ENCODE measurements around the gene ABHD10.

Gene ABHD10

GRCh38 chr3:111978583-111979433 is at the start of gene ABHD10:
Gene ABHD10 (plus strand): TSS chr3:111979026. CDS start chr3:111979062, 36 bp downstream.
- DNase-seq (ENCODE audit: low read depth): peak; percentile 95

DNA sequence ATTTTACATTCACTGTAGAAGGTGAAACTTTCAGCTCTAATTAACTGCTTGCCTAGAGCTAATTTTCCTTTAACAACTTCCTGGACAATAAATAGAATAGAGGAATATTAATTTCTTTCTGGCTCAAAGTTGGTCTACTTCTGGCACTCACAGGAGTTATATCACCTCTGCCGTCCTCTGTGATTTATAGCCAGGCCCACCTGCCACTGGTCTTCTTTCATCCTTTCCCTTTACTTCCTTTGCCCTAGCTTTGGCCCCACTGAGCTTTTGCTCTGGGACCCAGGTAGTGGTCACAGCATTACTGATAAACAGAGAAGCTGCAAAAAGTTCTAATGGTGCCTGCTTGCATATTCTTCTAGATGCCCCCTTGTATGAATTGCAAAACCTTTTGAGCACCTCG is 49.3 kb upstream of the ABHD10 start:
- no peak for DNase-seq (ENCODE audit: low read depth)

DNA sequence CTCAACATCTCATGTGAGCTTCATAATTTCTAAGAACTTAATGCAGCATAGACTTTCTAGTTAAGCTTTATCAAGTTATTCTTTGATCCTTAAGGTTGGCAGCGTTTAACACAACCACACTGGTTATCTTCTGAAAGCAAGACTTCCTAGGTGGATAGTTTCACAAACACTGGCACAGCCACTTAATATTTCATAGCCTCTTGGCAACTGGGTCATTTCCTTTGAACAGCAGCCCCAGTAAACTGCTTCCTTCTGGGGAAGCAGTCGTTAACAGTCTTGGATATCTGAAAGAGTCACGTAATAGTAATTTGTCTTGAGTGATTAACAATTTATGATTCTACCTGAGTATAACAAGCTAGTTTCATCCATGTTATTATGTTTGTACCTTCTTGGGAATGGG is 45.9 kb upstream of the ABHD10 start:
- no peak for DNase-seq (ENCODE audit: low read depth)

GRCh38 chr3:111936191-111936841 is 42.5 kb upstream of the ABHD10 start:
- DNase-seq (ENCODE audit: low read depth): no peak

DNA sequence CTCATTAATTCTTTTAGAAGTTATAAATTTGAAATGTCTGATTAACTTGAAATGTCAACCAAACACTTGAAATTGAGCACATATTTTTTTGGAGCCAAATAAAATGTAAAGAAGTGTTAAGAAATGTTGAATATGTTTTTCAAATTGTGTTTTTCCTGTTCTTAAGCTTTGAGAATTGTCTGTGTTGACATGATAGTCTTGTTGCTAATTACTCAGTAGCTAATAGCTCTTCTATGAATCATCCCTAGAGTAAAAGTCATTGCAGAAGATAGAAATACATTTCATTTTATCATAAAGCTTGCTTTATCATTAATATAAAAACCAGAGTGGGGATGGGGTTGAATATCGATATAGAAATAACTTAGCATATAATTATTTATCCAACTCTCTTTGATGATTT is 41.9 kb upstream of the ABHD10 start:
- no peak for DNase-seq (ENCODE audit: low read depth)

DNA sequence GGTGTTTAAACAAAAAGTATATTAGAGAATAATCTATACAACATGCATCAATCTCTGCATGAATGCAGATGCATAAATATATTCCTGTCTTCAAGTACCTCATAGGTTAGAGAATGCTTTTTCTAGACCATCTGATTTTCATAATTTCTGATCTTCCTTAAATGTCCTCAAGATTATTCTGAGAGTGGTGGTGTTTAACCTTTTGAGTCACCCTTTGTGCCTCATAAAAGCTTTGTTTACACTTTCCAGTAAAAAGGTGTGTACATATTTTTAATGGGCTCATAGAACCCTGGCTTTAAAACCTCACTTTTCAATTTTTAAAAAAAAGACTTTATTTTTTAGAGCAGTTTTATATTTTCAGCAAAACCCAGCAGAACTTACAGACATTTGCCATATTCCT is 41.0 kb upstream of the ABHD10 start:
- DNase-seq (ENCODE audit: low read depth): no peak

DNA sequence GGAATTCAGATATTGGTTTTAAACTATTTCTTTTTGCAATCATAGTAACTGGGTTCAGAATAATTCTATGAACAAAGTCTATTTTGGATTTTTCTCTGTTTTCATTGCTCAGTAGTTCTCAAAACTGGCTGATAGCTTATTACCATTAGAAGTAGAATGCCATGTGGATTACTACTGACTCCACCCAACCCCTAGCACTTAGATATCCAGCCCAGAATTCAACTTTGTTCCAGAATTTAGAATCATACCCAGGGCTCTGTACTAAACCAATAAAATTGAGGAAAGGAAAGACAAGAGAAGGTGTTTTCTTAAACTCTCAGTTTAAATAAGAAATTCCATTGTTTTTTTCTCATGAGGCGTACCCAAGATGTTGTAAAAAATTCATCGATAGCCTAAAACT is 39.0 kb upstream of the ABHD10 start:
- no peak for DNase-seq (ENCODE audit: low read depth)

DNA sequence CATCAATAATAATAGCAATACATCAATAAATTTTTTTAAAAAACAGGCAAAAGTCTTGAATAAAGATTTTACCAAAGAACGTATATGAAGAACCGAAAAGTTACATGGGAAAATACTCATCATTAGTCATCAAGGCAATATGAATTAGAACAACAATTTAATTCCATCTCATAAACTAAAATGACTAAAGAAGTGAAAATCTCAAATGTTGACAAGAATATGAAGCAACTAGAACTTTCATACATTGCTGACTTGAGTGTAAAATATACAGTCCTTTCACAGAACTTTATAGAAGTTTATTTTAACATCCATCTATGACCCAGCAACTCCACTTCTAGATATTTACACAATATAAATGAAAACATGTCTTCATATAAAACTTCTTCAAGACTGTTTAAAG is 35.3 kb upstream of the ABHD10 start:
- no peak for DNase-seq (ENCODE audit: low read depth)

GRCh38 chr3:111944372-111944771 is 34.5 kb upstream of the ABHD10 start:
- no peak for DNase-seq (ENCODE audit: low read depth)

GRCh38 chr3:111947231-111947630 is 31.6 kb upstream of the ABHD10 start:
- no peak for DNase-seq (ENCODE audit: low read depth)

- no peak for DNase-seq (ENCODE audit: low read depth)
Observed at GRCh38 chr3:111948786-111949185, 30.0 kb upstream of the ABHD10 start.

- DNase-seq (ENCODE audit: low read depth): no peak
Observed at GRCh38 chr3:111949712-111950111, 29.1 kb upstream of the ABHD10 start.

DNA sequence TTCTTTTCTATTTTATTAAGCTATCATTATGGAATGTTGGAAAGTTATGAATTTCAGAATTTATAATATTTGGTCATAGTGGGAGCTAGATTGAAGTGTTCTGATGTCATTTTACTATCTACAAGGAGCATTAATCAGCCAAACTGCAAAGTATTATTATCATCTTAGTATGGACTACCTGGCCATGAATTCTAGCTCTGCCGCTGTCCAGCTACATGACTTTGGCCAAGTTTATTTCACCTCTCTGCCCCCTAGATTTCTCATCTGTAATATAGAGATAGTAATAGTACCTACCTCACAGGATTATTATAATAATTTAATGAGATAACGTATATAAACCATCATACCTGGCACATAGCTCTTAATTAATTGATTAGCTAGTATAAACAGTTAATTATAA is 27.8 kb upstream of the ABHD10 start:
- no peak for DNase-seq (ENCODE audit: low read depth)

GRCh38 chr3:111952086-111952485 is 26.7 kb upstream of the ABHD10 start:
- DNase-seq (ENCODE audit: low read depth): no peak

DNA sequence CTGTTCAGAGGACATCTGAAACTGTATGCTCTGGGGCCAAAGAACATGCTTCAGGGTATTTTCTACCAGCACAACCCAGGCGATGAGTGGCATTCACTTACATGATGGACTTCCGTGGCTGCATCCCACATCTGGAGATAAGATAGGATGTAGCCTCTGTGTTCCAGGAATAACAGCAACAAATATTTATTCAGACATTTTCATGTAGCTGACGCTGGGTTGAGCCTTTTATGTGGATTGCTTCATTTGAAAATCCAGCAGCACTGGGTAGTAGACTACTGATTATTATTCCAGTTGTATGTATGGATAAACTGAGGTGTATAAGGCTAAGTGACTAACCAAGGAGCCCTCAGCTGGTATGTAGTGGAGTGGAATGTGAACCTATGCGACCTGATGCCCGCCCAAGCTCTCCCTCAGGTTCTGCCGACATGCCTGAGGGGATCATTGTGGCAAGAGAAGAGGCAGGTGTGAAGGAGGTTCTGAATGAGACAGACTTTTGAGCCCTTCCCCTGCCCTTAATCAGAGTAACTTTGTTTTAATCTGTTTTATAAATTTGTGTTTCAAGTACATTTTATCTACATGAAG is 25.9 kb upstream of the ABHD10 start:
- no peak for DNase-seq (ENCODE audit: low read depth)

DNA sequence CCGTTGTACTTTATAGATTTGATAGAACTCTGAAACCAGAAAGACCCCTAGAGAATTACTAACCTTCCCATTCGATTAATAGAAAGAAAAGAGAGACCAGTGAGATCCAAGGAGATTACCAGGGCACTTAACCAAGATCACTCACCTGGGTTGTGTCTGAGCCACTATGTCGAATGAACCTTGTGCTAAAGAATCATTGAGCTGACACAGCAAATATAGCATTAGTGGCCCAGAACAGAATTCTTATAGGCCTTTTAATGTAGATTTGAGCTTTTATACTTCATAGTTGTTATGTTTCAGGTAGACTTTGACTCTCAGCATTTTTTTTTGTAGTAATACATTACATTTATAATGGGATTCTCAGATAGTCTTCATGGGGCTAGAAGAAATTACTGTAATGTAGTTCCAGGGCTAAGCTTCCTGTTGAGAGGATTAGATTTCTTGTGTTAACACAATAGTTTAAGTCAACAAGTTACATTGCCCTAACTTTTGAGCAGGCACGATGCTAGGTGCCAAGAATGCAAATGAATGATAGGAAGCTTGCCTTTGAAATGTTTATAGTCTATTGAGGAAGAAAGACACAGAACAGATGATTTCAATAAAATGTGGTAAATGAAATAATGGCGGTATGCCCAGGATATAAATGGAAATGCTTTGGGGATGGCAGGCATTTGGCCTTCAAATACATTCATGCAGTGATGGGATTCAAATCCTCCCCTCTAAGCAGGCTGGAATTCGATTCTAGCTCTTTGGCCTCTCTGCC is 24.4 kb upstream of the ABHD10 start:
- no peak for DNase-seq (ENCODE audit: low read depth)

- DNase-seq (ENCODE audit: low read depth): no peak
Observed at GRCh38 chr3:111955876-111956275, 22.9 kb upstream of the ABHD10 start.

GRCh38 chr3:111956449-111956848 is 22.4 kb upstream of the ABHD10 start:
- DNase-seq (ENCODE audit: low read depth): no peak

- DNase-seq (ENCODE audit: low read depth): no peak
Observed at GRCh38 chr3:111956995-111957734, 21.7 kb upstream of the ABHD10 start.

- DNase-seq (ENCODE audit: low read depth): no peak
Observed at GRCh38 chr3:111961461-111962164, 17.2 kb upstream of the ABHD10 start.

DNA sequence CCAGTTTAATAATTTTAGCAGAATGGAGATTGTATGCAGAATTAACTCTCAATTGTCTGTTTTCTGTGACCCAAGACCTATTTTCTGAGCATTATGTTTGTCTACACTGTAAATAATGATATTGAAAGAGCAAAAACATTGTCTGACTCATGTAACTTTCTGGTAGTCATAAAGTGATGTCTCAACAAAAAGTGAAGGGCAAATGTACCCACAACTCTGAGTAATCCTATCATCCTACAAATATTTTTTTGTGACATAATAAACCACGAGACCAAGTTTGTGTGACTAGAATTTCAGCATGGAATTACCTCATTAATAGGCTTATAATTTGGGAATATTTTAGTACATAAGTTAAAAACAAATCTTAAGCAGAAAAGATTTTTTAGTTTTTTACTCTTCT is 15.4 kb upstream of the ABHD10 start:
- no peak for DNase-seq (ENCODE audit: low read depth)

Measured in activated gamma-delta T cell treated with anti-CD3 and anti-CD28 coated beads, Interleukin-2, amount 50 U/mL, for 16 hours (primary cell).